Mesendoderm (in vitro differentiated cells): ENCODE measurements around the gene ADAMTS9.
A peak's percentile ranks its signal among the peaks of the same experiment; 100 is the strongest.

ENCODE experiments used
- DNase-seq: peaks from one replicate; pipeline ENCODE4 v3.0.0; 2013
- H2AK5ac ChIP-seq: 2 replicates; pipeline ENCODE4 v1.6.1; 2013; ENCODE audit warnings: low read length, inconsistent platforms
- H2BK120ac ChIP-seq: 2 replicates; pipeline ENCODE4 v1.6.1; 2013; ENCODE audit warnings: low read depth, mild to moderate bottlenecking, low read length, moderate library complexity, mixed read lengths
- H2BK15ac ChIP-seq: replicated peaks from 2 replicates; pipeline ENCODE4 v1.6.1; 2013; ENCODE audit warnings: low read depth, mild to moderate bottlenecking, moderate library complexity
- H2BK5ac ChIP-seq: 2 replicates; pipeline ENCODE4 v1.6.1; 2013; ENCODE audit warnings: low read length, inconsistent platforms
- H3K18ac ChIP-seq: 2 replicates; pipeline ENCODE4 v1.6.1; 2013; ENCODE audit warnings: mild to moderate bottlenecking, low read length, mixed read lengths
- H3K23ac ChIP-seq: one replicate; pipeline ENCODE4 v1.6.1; 2013; ENCODE audit warnings: low read length
- H3K27ac ChIP-seq: 2 replicates; pipeline ENCODE4 v1.5.1; 2013; ENCODE audit warnings: low read depth, mild to moderate bottlenecking, inconsistent platforms, low read length, moderate library complexity
- H3K27me3 ChIP-seq: 2 replicates; pipeline ENCODE4 v1.6.1; 2013; ENCODE audit warnings: low read length, control low read depth, mild to moderate bottlenecking, inconsistent platforms; ENCODE audit not compliant: insufficient read depth, poor library complexity
- H3K36me3 ChIP-seq: 2 replicates; pipeline ENCODE4 v1.6.1; 2013; ENCODE audit warnings: low read length, inconsistent platforms; ENCODE audit not compliant: control insufficient read depth, insufficient read depth
- H3K4ac ChIP-seq: one replicate; pipeline ENCODE4 v1.6.1; 2013; ENCODE audit warnings: low read depth, mild to moderate bottlenecking, low read length, moderate library complexity
- H3K4me1 ChIP-seq: 2 replicates; pipeline ENCODE4 v1.6.1; 2013; ENCODE audit warnings: low read depth, low read length, inconsistent platforms; ENCODE audit not compliant: control insufficient read depth
- H3K4me2 ChIP-seq: 2 replicates; pipeline ENCODE4 v1.6.1; 2013; ENCODE audit warnings: low read length
- H3K4me3 ChIP-seq: 2 replicates; pipeline ENCODE4 v1.5.1; 2013; ENCODE audit warnings: mild to moderate bottlenecking, low read length
- H3K56ac ChIP-seq: one replicate; pipeline ENCODE4 v1.6.1; 2013; ENCODE audit warnings: low read length
- H3K79me1 ChIP-seq: 2 replicates; pipeline ENCODE4 v1.6.1; 2013; ENCODE audit warnings: low read length, inconsistent platforms
- H3K79me2 ChIP-seq: 2 replicates; pipeline ENCODE4 v1.6.1; 2013; ENCODE audit warnings: mild to moderate bottlenecking, low read length; ENCODE audit not compliant: control insufficient read depth, insufficient read depth
- H3K9ac ChIP-seq: 2 replicates; pipeline ENCODE4 v1.6.1; 2013; ENCODE audit warnings: low read length, inconsistent platforms
- H4K5ac ChIP-seq: one replicate; pipeline ENCODE4 v1.6.1; 2013; ENCODE audit warnings: low read length
- H4K8ac ChIP-seq: one replicate; pipeline ENCODE4 v1.6.1; 2013; ENCODE audit warnings: low read depth, mild to moderate bottlenecking, control low read depth, low read length, moderate library complexity
- WGBS: extraction: QIAGEN DNeasy Blood & Tissue Kit; methylation state at CpG from one replicate; pipeline ENCODE4 v1.1.7; 2013; ENCODE audit warnings: low lambda C conversion rate, missing lambda C conversion rate; ENCODE audit not compliant: insufficient coverage; ENCODE audit errors: extremely low coverage; 5-methylcytosine and 5-hydroxymethylcytosine counted together

The ADAMTS9 gene

GRCh38 chr3:64656544-64656943, 31.3 kb downstream of the ADAMTS9 start:
- Histone ChIP-seq H2AK5ac (no peak overlapping the region), H3K9ac (no peak overlapping the region), H3K79me2 (no peaks in the 10 kb centered on the region), H3K18ac (no peak overlapping the region), H4K8ac (no peak overlapping the region), H3K27ac (no peak overlapping the region), H3K4me1 (peaks cover 11% of the 10 kb centered on the region), H3K79me1 (no peaks in the 10 kb centered on the region), H3K27me3 (no peaks in the 10 kb centered on the region), H3K56ac (no peak overlapping the region), H2BK120ac (no peak overlapping the region), H2BK5ac (no peak overlapping the region), H3K4ac (no peak overlapping the region), H3K23ac (no peak overlapping the region), H2BK15ac (no peak overlapping the region), H3K36me3 (no peaks in the 10 kb centered on the region), H4K5ac (no peak overlapping the region), H3K4me2 (no peak overlapping the region), H3K4me3 (no peak overlapping the region)
- no CpG with 5 or more reads among the region's 4 CpGs for WGBS
- DNase-seq: no peak

- Histone ChIP-seq H3K56ac (no peak overlapping the region), H3K4me2 (no peak overlapping the region), H3K79me2 (no peaks in the 10 kb centered on the region), H3K79me1 (no peaks in the 10 kb centered on the region), H2AK5ac (no peak overlapping the region), H3K4ac (no peak overlapping the region), H2BK15ac (no peak overlapping the region), H3K27me3 (no peaks in the 10 kb centered on the region), H3K18ac (no peak overlapping the region), H3K9ac (no peak overlapping the region), H4K5ac (no peak overlapping the region), H3K4me3 (no peak overlapping the region), H2BK120ac (no peak overlapping the region), H2BK5ac (no peak overlapping the region), H3K36me3 (no peaks in the 10 kb centered on the region), H3K23ac (no peak overlapping the region), H3K4me1 (peaks cover 14% of the 10 kb centered on the region), H3K27ac (no peak overlapping the region), H4K8ac (no peak overlapping the region)
- peak; percentile 19 for DNase-seq
- WGBS: no CpG with 5 or more reads among the region's 4 CpGs
Measured at GRCh38 chr3:64655160-64655559, 32.6 kb downstream of the ADAMTS9 start.

GRCh38 chr3:64654013-64654412, 33.8 kb downstream of the ADAMTS9 start:
- Histone ChIP-seq H3K4me3 (no peak overlapping the region), H3K36me3 (no peaks in the 10 kb centered on the region), H2BK5ac (no peak overlapping the region), H3K4me2 (no peak overlapping the region), H2AK5ac (no peak overlapping the region), H3K79me2 (no peaks in the 10 kb centered on the region), H3K56ac (no peak overlapping the region), H3K23ac (no peak overlapping the region), H3K27me3 (no peaks in the 10 kb centered on the region), H2BK15ac (peak overlapping the region; percentile 57), H3K18ac (no peak overlapping the region), H4K8ac (no peak overlapping the region), H3K4me1 (peaks cover 14% of the 10 kb centered on the region), H3K27ac (no peak overlapping the region), H3K4ac (no peak overlapping the region), H4K5ac (no peak overlapping the region), H2BK120ac (no peak overlapping the region), H3K79me1 (no peaks in the 10 kb centered on the region), H3K9ac (no peak overlapping the region)
- no CpG with 5 or more reads among the region's 5 CpGs for WGBS
- no peak for DNase-seq

GRCh38 chr3:64653101-64653500, 34.7 kb downstream of the ADAMTS9 start:
- Histone ChIP-seq H3K23ac (no peak overlapping the region), H2BK15ac (no peak overlapping the region), H3K18ac (no peak overlapping the region), H3K79me1 (no peaks in the 10 kb centered on the region), H4K8ac (no peak overlapping the region), H3K4me3 (no peak overlapping the region), H3K36me3 (no peaks in the 10 kb centered on the region), H3K27ac (no peak overlapping the region), H3K4me2 (no peak overlapping the region), H3K27me3 (no peaks in the 10 kb centered on the region), H2AK5ac (no peak overlapping the region), H2BK5ac (no peak overlapping the region), H3K79me2 (no peaks in the 10 kb centered on the region), H3K4ac (no peak overlapping the region), H2BK120ac (no peak overlapping the region), H3K56ac (no peak overlapping the region), H3K9ac (no peak overlapping the region), H3K4me1 (peaks cover 14% of the 10 kb centered on the region), H4K5ac (no peak overlapping the region)
- WGBS: no CpG with 5 or more reads among the region's 3 CpGs
- DNase-seq: no peak

- no peak overlapping the region for H2BK5ac ChIP-seq
- no peak overlapping the region for H2BK120ac ChIP-seq
- H3K4me3 ChIP-seq: no peak overlapping the region
- no peaks in the 10 kb centered on the region for H3K36me3 ChIP-seq
- H3K56ac ChIP-seq: no peak overlapping the region
- no peaks in the 10 kb centered on the region for H3K27me3 ChIP-seq
- no peak overlapping the region for H3K27ac ChIP-seq
- no peak overlapping the region for H4K5ac ChIP-seq
- no peak overlapping the region for H3K18ac ChIP-seq
- no peak overlapping the region for H3K4me2 ChIP-seq
- peak; percentile 73 for DNase-seq
- H3K79me2 ChIP-seq: no peaks in the 10 kb centered on the region
- H3K9ac ChIP-seq: no peak overlapping the region
- no peaks in the 10 kb centered on the region for H3K79me1 ChIP-seq
- peaks cover 14% of the 10 kb centered on the region for H3K4me1 ChIP-seq
- no CpG with 5 or more reads among the region's 2 CpGs for whole genome bisulfite sequencing
- H2AK5ac ChIP-seq: no peak overlapping the region
- no peak overlapping the region for H2BK15ac ChIP-seq
- H4K8ac ChIP-seq: no peak overlapping the region
- H3K4ac ChIP-seq: no peak overlapping the region
- no peak overlapping the region for H3K23ac ChIP-seq
Measured at GRCh38 chr3:64651741-64652241, 36.0 kb downstream of the ADAMTS9 start.

GRCh38 chr3:64651303-64651702, 36.5 kb downstream of the ADAMTS9 start:
- DNase-seq: no peak
- Histone ChIP-seq H3K56ac (no peak overlapping the region), H3K4me2 (no peak overlapping the region), H3K27me3 (no peaks in the 10 kb centered on the region), H2BK5ac (no peak overlapping the region), H3K27ac (no peak overlapping the region), H3K4me3 (no peak overlapping the region), H2AK5ac (no peak overlapping the region), H3K79me1 (no peaks in the 10 kb centered on the region), H4K5ac (no peak overlapping the region), H3K36me3 (no peaks in the 10 kb centered on the region), H4K8ac (no peak overlapping the region), H3K4ac (no peak overlapping the region), H3K9ac (no peak overlapping the region), H3K4me1 (peaks cover 14% of the 10 kb centered on the region), H3K23ac (no peak overlapping the region), H2BK120ac (no peak overlapping the region), H3K79me2 (no peaks in the 10 kb centered on the region), H3K18ac (no peak overlapping the region), H2BK15ac (no peak overlapping the region)
- no CpG with 5 or more reads among the region's 3 CpGs for WGBS
